ENCODE data around the gene HDAC4.

GRCh38 chr2:239225871-239226561 is 174.8 kb downstream of the HDAC4 start:
- TF ChIP-seq NR1H2 (CRISPR knock-in tag; IDR thresholded peaks at IDR 0.05) (no peak), USF2 (CRISPR knock-in tag; IDR thresholded peaks at IDR 0.05) (no peak), PRDM15 (CRISPR knock-in tag; IDR thresholded peaks at IDR 0.05) (no peak), NFYB (CRISPR knock-in tag; conservative IDR thresholded peaks at IDR 0.05; ENCODE audit: low read depth) (no peak), FOXJ3 (CRISPR knock-in tag; IDR thresholded peaks at IDR 0.05; ENCODE audit: borderline replicate concordance) (no peak), ATF6 (CRISPR knock-in tag; IDR thresholded peaks at IDR 0.05) (no peak), E2F4 (CRISPR knock-in tag; IDR thresholded peaks at IDR 0.05; ENCODE audit: borderline replicate concordance, low read depth) (no peak)
- TF ChIP-seq, protein P1, sequence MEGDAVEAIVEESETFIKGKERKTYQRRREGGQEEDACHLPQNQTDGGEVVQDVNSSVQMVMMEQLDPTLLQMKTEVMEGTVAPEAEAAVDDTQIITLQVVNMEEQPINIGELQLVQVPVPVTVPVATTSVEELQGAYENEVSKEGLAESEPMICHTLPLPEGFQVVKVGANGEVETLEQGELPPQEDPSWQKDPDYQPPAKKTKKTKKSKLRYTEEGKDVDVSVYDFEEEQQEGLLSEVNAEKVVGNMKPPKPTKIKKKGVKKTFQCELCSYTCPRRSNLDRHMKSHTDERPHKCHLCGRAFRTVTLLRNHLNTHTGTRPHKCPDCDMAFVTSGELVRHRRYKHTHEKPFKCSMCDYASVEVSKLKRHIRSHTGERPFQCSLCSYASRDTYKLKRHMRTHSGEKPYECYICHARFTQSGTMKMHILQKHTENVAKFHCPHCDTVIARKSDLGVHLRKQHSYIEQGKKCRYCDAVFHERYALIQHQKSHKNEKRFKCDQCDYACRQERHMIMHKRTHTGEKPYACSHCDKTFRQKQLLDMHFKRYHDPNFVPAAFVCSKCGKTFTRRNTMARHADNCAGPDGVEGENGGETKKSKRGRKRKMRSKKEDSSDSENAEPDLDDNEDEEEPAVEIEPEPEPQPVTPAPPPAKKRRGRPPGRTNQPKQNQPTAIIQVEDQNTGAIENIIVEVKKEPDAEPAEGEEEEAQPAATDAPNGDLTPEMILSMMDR (IDR thresholded peaks at IDR 0.05), result no peak
- TF ChIP-seq, protein P2, sequence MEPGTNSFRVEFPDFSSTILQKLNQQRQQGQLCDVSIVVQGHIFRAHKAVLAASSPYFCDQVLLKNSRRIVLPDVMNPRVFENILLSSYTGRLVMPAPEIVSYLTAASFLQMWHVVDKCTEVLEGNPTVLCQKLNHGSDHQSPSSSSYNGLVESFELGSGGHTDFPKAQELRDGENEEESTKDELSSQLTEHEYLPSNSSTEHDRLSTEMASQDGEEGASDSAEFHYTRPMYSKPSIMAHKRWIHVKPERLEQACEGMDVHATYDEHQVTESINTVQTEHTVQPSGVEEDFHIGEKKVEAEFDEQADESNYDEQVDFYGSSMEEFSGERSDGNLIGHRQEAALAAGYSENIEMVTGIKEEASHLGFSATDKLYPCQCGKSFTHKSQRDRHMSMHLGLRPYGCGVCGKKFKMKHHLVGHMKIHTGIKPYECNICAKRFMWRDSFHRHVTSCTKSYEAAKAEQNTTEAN (CRISPR knock-in tag; IDR thresholded peaks at IDR 0.05), result no peak

Measured in WTC11 (cell line).